GM21786 (cell line): ENCODE results near the gene TESK1.
A peak's percentile ranks its signal among the peaks of the same experiment; 100 is the strongest.
"Not testable (repeated sequence)": the region's sequence is repeated elsewhere in the genome, so short reads cannot be mapped to it uniquely, and the experiment has no call there.

ENCODE experiments used
- ATAC-seq: cut with Tn5 transposase; IDR thresholded peaks from one replicate; pipeline ENCODE4 v1.9.1; 2021; ENCODE audit not compliant: unreplicated experiment

TESK1 gene

GRCh38 chr9:35579130-35579529 lies 25.9 kb upstream of the TESK1 start:
- ATAC-seq: no peak

GRCh38 chr9:35579659-35580227 lies 25.3 kb upstream of the TESK1 start:
- ATAC-seq: not testable (repeated sequence)

GRCh38 chr9:35583521-35583920 lies 21.5 kb upstream of the TESK1 start:
- not testable (repeated sequence) for ATAC-seq

GRCh38 chr9:35584681-35585080 lies 20.4 kb upstream of the TESK1 start:
- ATAC-seq: not testable (repeated sequence)

GRCh38 chr9:35588506-35588905 lies 16.6 kb upstream of the TESK1 start:
- not testable (repeated sequence) for ATAC-seq

GRCh38 chr9:35593581-35593980 lies 11.5 kb upstream of the TESK1 start:
- no peak for ATAC-seq

- no peak for ATAC-seq
Observed at GRCh38 chr9:35594471-35594870, 10.6 kb upstream of the TESK1 start.

GRCh38 chr9:35596907-35597306 lies 8.2 kb upstream of the TESK1 start:
- ATAC-seq: not testable (repeated sequence)

- ATAC-seq: no peak
Observed at GRCh38 chr9:35598866-35599590, 6.0 kb upstream of the TESK1 start.

- no peak for ATAC-seq
Observed at GRCh38 chr9:35599763-35600604, 5.1 kb upstream of the TESK1 start.

GRCh38 chr9:35603506-35603985 lies 1.5 kb upstream of the TESK1 start:
- ATAC-seq: no peak

GRCh38 chr9:35603986-35604577 lies 980 bp upstream of the TESK1 start:
- peak; percentile 90 for ATAC-seq

GRCh38 chr9:35605351-35606137 lies 482 bp downstream of the TESK1 start:
- peak; percentile 1 for ATAC-seq

- no peak for ATAC-seq
Observed at GRCh38 chr9:35606138-35606504, 1.1 kb downstream of the TESK1 start.

GRCh38 chr9:35606726-35607125 lies 1.7 kb downstream of the TESK1 start:
- no peak for ATAC-seq

GRCh38 chr9:35608221-35608620 lies 3.2 kb downstream of the TESK1 start:
- no peak for ATAC-seq

- ATAC-seq: no peak
Observed at GRCh38 chr9:35609001-35609819, 4.1 kb downstream of the TESK1 start.

- ATAC-seq: no peak
Observed at GRCh38 chr9:35609820-35610163, 4.7 kb downstream of the TESK1 start.

GRCh38 chr9:35611230-35611797 lies 6.3 kb downstream of the TESK1 start:
- ATAC-seq: no peak
